GM19099 (cell line): ENCODE results near the gene PPM1F.

Experiments used
- POLR2A ChIP-seq: IDR thresholded peaks from 3 replicates; pipeline ENCODE4 v1.6.1; 2011; ENCODE audit warnings: low read depth; ENCODE audit not compliant: insufficient read length; ENCODE audit errors: extremely low read depth

PPM1F gene

GRCh38 chr22:21952586-21953571 is at the start of gene PPM1F:
Gene PPM1F, minus strand, starts transcription at chr22:21952848. Its CDS starts 6,800 bp downstream, at chr22:21946048.
- peak; percentile 29 for TF ChIP-seq POLR2A

- no peak for TF ChIP-seq POLR2A
Measured at GRCh38 chr22:22001664-22002525, 49.2 kb upstream of the PPM1F start.

GRCh38 chr22:21998595-21999247 is 46.1 kb upstream of the PPM1F start:
- no peak for TF ChIP-seq POLR2A

GRCh38 chr22:21996175-21996720 is 43.6 kb upstream of the PPM1F start:
- TF ChIP-seq POLR2A = no peak

- no peak for TF ChIP-seq POLR2A
Measured at GRCh38 chr22:21995660-21996059, 43.0 kb upstream of the PPM1F start.

- TF ChIP-seq POLR2A = no peak
Measured at GRCh38 chr22:21994881-21995444, 42.3 kb upstream of the PPM1F start.

GRCh38 chr22:21992593-21993237 is 40.1 kb upstream of the PPM1F start:
- TF ChIP-seq POLR2A = no peak

- no peak for TF ChIP-seq POLR2A
Measured at GRCh38 chr22:21991774-21992173, 39.1 kb upstream of the PPM1F start.

GRCh38 chr22:21991304-21991596 is 38.6 kb upstream of the PPM1F start:
- TF ChIP-seq POLR2A = no peak

GRCh38 chr22:21990445-21991303 is 38.0 kb upstream of the PPM1F start:
- TF ChIP-seq POLR2A = no peak

- no peak for TF ChIP-seq POLR2A
Measured at GRCh38 chr22:21989049-21989448, 36.4 kb upstream of the PPM1F start.

- TF ChIP-seq POLR2A = no peak
Measured at GRCh38 chr22:21985214-21985613, 32.6 kb upstream of the PPM1F start.

GRCh38 chr22:21984793-21985192 is 32.1 kb upstream of the PPM1F start:
- TF ChIP-seq POLR2A = no peak
